GM18868 (cell line): Measurements from ENCODE around the gene PRR5.

Source experiments
- ATAC-seq: cut with Tn5 transposase; IDR thresholded peaks from one replicate; pipeline ENCODE4 v1.9.1; 2021; ENCODE audit warnings: mild to moderate bottlenecking, moderate library complexity; ENCODE audit not compliant: unreplicated experiment

Gene PRR5

GRCh38 chr22:44711690-44712555 is 9.9 kb downstream of the PRR5 start:
- ATAC-seq, result no peak

GRCh38 chr22:44712962-44713361 is 11.0 kb downstream of the PRR5 start:
- no peak for ATAC-seq

- no peak for ATAC-seq
Observed at GRCh38 chr22:44714703-44715350, 12.8 kb downstream of the PRR5 start.

GRCh38 chr22:44718418-44718817 is 16.4 kb downstream of the PRR5 start:
- no peak for ATAC-seq

- ATAC-seq, result no peak
Observed at GRCh38 chr22:44719586-44720368, 17.8 kb downstream of the PRR5 start.

- no peak for ATAC-seq
Observed at GRCh38 chr22:44721213-44721612, 19.2 kb downstream of the PRR5 start.

GRCh38 chr22:44722611-44723010 is 20.6 kb downstream of the PRR5 start:
- ATAC-seq, result no peak

GRCh38 chr22:44723801-44724200 is 21.8 kb downstream of the PRR5 start:
- no peak for ATAC-seq

- ATAC-seq, result no peak
Observed at GRCh38 chr22:44724416-44724815, 22.4 kb downstream of the PRR5 start.

GRCh38 chr22:44724859-44725258 is 22.9 kb downstream of the PRR5 start:
- ATAC-seq, result no peak

GRCh38 chr22:44726439-44726838 is 24.4 kb downstream of the PRR5 start:
- ATAC-seq, result no peak

- no peak for ATAC-seq
Observed at GRCh38 chr22:44727148-44727547, 25.1 kb downstream of the PRR5 start.

- ATAC-seq, result no peak
Observed at GRCh38 chr22:44727709-44728108, 25.7 kb downstream of the PRR5 start.

- ATAC-seq, result no peak
Observed at GRCh38 chr22:44728761-44729324, 26.8 kb downstream of the PRR5 start.

GRCh38 chr22:44729391-44730021 is 27.5 kb downstream of the PRR5 start:
- no peak for ATAC-seq

GRCh38 chr22:44730022-44730393 is 28.0 kb downstream of the PRR5 start:
- ATAC-seq, result no peak

GRCh38 chr22:44730490-44731356 is 28.7 kb downstream of the PRR5 start:
- ATAC-seq, result no peak

- ATAC-seq, result no peak
Observed at GRCh38 chr22:44731357-44731970, 29.5 kb downstream of the PRR5 start.

GRCh38 chr22:44732017-44732561 is 30.1 kb downstream of the PRR5 start:
- ATAC-seq, result no peak
